ENCODE measurements around the gene APEX1. TPM values are rescaled to one million over a fixed set of nuclear protein-coding genes. Genes with fewer than 3 reads are reported as not detected.

The APEX1 gene
- polyA plus RNA-seq, 1 donor from 2014 or later, result 143 TPM

GRCh38 chr14:20477211-20477876, 22.3 kb downstream of the APEX1 start:
- peaks cover 15% of the 10 kb centered on the region for H3K36me3 Mint-ChIP-seq
- peaks cover 10 to 23% (median 16%) of the 10 kb centered on the region in 3 donors for H3K4me1 Mint-ChIP-seq
- no peaks in the 10 kb centered on the region for H3K9me3 Mint-ChIP-seq
- peak overlapping the region; percentile 1 to 91 (median 10) for H3K27ac Mint-ChIP-seq
- H3K4me3 Mint-ChIP-seq, result peak overlapping the region; percentile 4 to 83 (median 50)
- no peaks in the 10 kb centered on the region for H3K27me3 Mint-ChIP-seq

- Mint-ChIP-seq H3K27ac (no peak overlapping the region), H3K9me3 (no peaks in the 10 kb centered on the region), H3K27me3 (no peaks in the 10 kb centered on the region), H3K4me1 (peaks cover 9 to 23% (median 14%) of the 10 kb centered on the region in 3 donors), H3K4me3 (no peak overlapping the region), H3K36me3 (peaks cover 14% of the 10 kb centered on the region)
Measured at GRCh38 chr14:20478894-20479293, 23.9 kb downstream of the APEX1 start.

- Mint-ChIP-seq H3K9me3 (no peaks in the 10 kb centered on the region), H3K27ac (no peak overlapping the region), H3K4me3 (no peak overlapping the region), H3K36me3 (peaks cover 6% of the 10 kb centered on the region), H3K4me1 (peaks cover 12 to 20% (median 12%) of the 10 kb centered on the region in 3 donors), H3K27me3 (no peaks in the 10 kb centered on the region)
Measured at GRCh38 chr14:20482382-20482781, 27.4 kb downstream of the APEX1 start.

GRCh38 chr14:20485900-20486299, 30.9 kb downstream of the APEX1 start:
- H3K4me3 Mint-ChIP-seq, result no peak overlapping the region
- no peaks in the 10 kb centered on the region for H3K36me3 Mint-ChIP-seq
- peaks cover 26 to 38% (median 35%) of the 10 kb centered on the region in 3 donors for H3K4me1 Mint-ChIP-seq
- H3K27me3 Mint-ChIP-seq, result peaks cover 2% of the 10 kb centered on the region
- H3K9me3 Mint-ChIP-seq, result no peaks in the 10 kb centered on the region
- peak overlapping the region in 1 of 3 donors; percentile 44 for H3K27ac Mint-ChIP-seq

- H3K27me3 Mint-ChIP-seq, result peaks cover 2% of the 10 kb centered on the region
- peaks cover 32 to 45% (median 41%) of the 10 kb centered on the region in 3 donors for H3K4me1 Mint-ChIP-seq
- H3K27ac Mint-ChIP-seq, result no peak overlapping the region
Measured at GRCh38 chr14:20486684-20487395, 31.8 kb downstream of the APEX1 start.

GRCh38 chr14:20487396-20487725, 32.3 kb downstream of the APEX1 start:
- H3K4me1 Mint-ChIP-seq, result peaks cover 32 to 49% (median 41%) of the 10 kb centered on the region in 3 donors
- H3K27me3 Mint-ChIP-seq, result peaks cover 2% of the 10 kb centered on the region
- H3K36me3 Mint-ChIP-seq, result no peaks in the 10 kb centered on the region
- peak overlapping the region in 1 of 3 donors; percentile 20 for H3K27ac Mint-ChIP-seq
- H3K4me3 Mint-ChIP-seq, result peak overlapping the region in 2 of 4 donors; percentile 0 to 88
- no peaks in the 10 kb centered on the region for H3K9me3 Mint-ChIP-seq

More at GRCh38 chr14:20486684-20487395, 31.8 kb downstream of the APEX1 start:
- Mint-ChIP-seq H3K4me3 (peak overlapping the region in 2 of 4 donors; percentile 0 to 2), H3K36me3 (no peaks in the 10 kb centered on the region), H3K9me3 (no peaks in the 10 kb centered on the region)

GRCh38 chr14:20489093-20489994, 34.3 kb downstream of the APEX1 start:
- Mint-ChIP-seq H3K4me1 (peaks cover 40 to 59% (median 48%) of the 10 kb centered on the region in 3 donors), H3K27me3 (peaks cover 2% of the 10 kb centered on the region), H3K36me3 (peaks cover 2% of the 10 kb centered on the region), H3K4me3 (peak overlapping the region; percentile 25 to 77 (median 73)), H3K9me3 (no peaks in the 10 kb centered on the region), H3K27ac (peak overlapping the region; percentile 4 to 92 (median 13))

- peaks cover 2% of the 10 kb centered on the region for H3K36me3 Mint-ChIP-seq
- peaks cover 40 to 65% (median 52%) of the 10 kb centered on the region in 3 donors for H3K4me1 Mint-ChIP-seq
- H3K9me3 Mint-ChIP-seq, result no peaks in the 10 kb centered on the region
- H3K27ac Mint-ChIP-seq, result peak overlapping the region in 2 of 3 donors; percentile 18 to 85
- H3K27me3 Mint-ChIP-seq, result peaks cover 2% of the 10 kb centered on the region
- peak overlapping the region in 3 of 4 donors; percentile 76 to 82 (median 78) for H3K4me3 Mint-ChIP-seq
Measured at GRCh38 chr14:20490563-20490962, 35.5 kb downstream of the APEX1 start.

- Mint-ChIP-seq H3K4me1 (peaks cover 42 to 54% (median 42%) of the 10 kb centered on the region in 3 donors), H3K36me3 (peaks cover 2% of the 10 kb centered on the region), H3K4me3 (peak overlapping the region in 1 of 4 donors; percentile 59), H3K9me3 (no peaks in the 10 kb centered on the region), H3K27me3 (peaks cover 2% of the 10 kb centered on the region), H3K27ac (no peak overlapping the region)
Measured at GRCh38 chr14:20492486-20492885, 37.5 kb downstream of the APEX1 start.

- Mint-ChIP-seq H3K27ac (peak overlapping the region; percentile 19 to 73 (median 47)), H3K9me3 (no peaks in the 10 kb centered on the region), H3K4me3 (peak overlapping the region in 3 of 4 donors; percentile 18 to 73 (median 61)), H3K36me3 (peaks cover 2% of the 10 kb centered on the region), H3K27me3 (peaks cover 2% of the 10 kb centered on the region), H3K4me1 (peaks cover 35 to 50% (median 37%) of the 10 kb centered on the region in 3 donors)
Measured at GRCh38 chr14:20493634-20494033, 38.6 kb downstream of the APEX1 start.

- Mint-ChIP-seq H3K27ac (no peak overlapping the region), H3K36me3 (peaks cover 2% of the 10 kb centered on the region), H3K4me1 (peaks cover 24 to 42% (median 29%) of the 10 kb centered on the region in 3 donors), H3K9me3 (no peaks in the 10 kb centered on the region), H3K4me3 (no peak overlapping the region), H3K27me3 (peaks cover 2% of the 10 kb centered on the region)
Measured at GRCh38 chr14:20494935-20495766, 40.1 kb downstream of the APEX1 start.

GRCh38 chr14:20498622-20499021, 43.6 kb downstream of the APEX1 start:
- no peaks in the 10 kb centered on the region for H3K27me3 Mint-ChIP-seq
- H3K4me1 Mint-ChIP-seq, result peaks cover 10 to 20% (median 16%) of the 10 kb centered on the region in 3 donors
- no peak overlapping the region for H3K4me3 Mint-ChIP-seq
- H3K27ac Mint-ChIP-seq, result peak overlapping the region in 1 of 3 donors; percentile 8
- no peaks in the 10 kb centered on the region for H3K9me3 Mint-ChIP-seq
- H3K36me3 Mint-ChIP-seq, result peaks cover 3% of the 10 kb centered on the region

- Mint-ChIP-seq H3K4me3 (no peak overlapping the region), H3K9me3 (no peaks in the 10 kb centered on the region), H3K4me1 (peaks cover 12 to 21% (median 17%) of the 10 kb centered on the region in 3 donors), H3K27ac (no peak overlapping the region), H3K27me3 (no peaks in the 10 kb centered on the region), H3K36me3 (peaks cover 3% of the 10 kb centered on the region)
Measured at GRCh38 chr14:20499108-20499507, 44.1 kb downstream of the APEX1 start.

- no peaks in the 10 kb centered on the region for H3K27me3 Mint-ChIP-seq
- peaks cover 3% of the 10 kb centered on the region for H3K36me3 Mint-ChIP-seq
- no peaks in the 10 kb centered on the region for H3K9me3 Mint-ChIP-seq
- no peak overlapping the region for H3K27ac Mint-ChIP-seq
- no peak overlapping the region for H3K4me3 Mint-ChIP-seq
- peaks cover 13 to 22% (median 19%) of the 10 kb centered on the region in 3 donors for H3K4me1 Mint-ChIP-seq
Measured at GRCh38 chr14:20499881-20500280, 44.9 kb downstream of the APEX1 start.
